OCI-LY1 (cell line): ENCODE results near the gene TTC4.

ENCODE experiments used
- H2AFZ ChIP-seq: fragments of 200-600 bp; sonication (generic), shearing (Covaris generic); 2 replicates; pipeline ENCODE4 v1.6.0; 2014; ENCODE audit warnings: antibody characterized with exemption, mild to moderate bottlenecking, low read length
- H3F3A ChIP-seq: fragments of 200-600 bp; sonication (generic), shearing (Covaris generic); 2 replicates; pipeline ENCODE4 v1.6.0; 2014; ENCODE audit warnings: mild to moderate bottlenecking, antibody characterized with exemption, low read length, moderate library complexity; ENCODE audit not compliant: insufficient read depth
- H3K27ac ChIP-seq: fragments of 200-600 bp; sonication (generic); 2 replicates; pipeline ENCODE4 v1.5.1; 2014; ENCODE audit warnings: low read length, mixed run types, mild to moderate bottlenecking, low read depth; ENCODE audit not compliant: poor library complexity, severe bottlenecking
- H3K27me3 ChIP-seq: fragments of 200-600 bp; sonication (generic); 2 replicates; pipeline ENCODE4 v1.6.0; 2014; ENCODE audit warnings: antibody characterized with exemption, mild to moderate bottlenecking, low read length, moderate library complexity; ENCODE audit not compliant: insufficient read depth
- H3K36me3 ChIP-seq: fragments of 200-600 bp; sonication (generic); 2 replicates; pipeline ENCODE4 v1.6.1; 2014; ENCODE audit warnings: mild to moderate bottlenecking, antibody characterized with exemption, low read length, moderate library complexity, mixed read lengths; ENCODE audit not compliant: insufficient read depth
- H3K4me1 ChIP-seq: fragments of 200-600 bp; sonication (generic); 2 replicates; pipeline ENCODE4 v1.5.1; 2014; ENCODE audit warnings: mild to moderate bottlenecking, low read length, moderate library complexity; ENCODE audit not compliant: insufficient read depth, severe bottlenecking
- H3K4me2 ChIP-seq: fragments of 200-600 bp; sonication (generic), shearing (Covaris generic); 2 replicates; pipeline ENCODE4 v1.6.1; 2014; ENCODE audit warnings: low read length
- H3K4me3 ChIP-seq: fragments of 200-600 bp; sonication (generic); 2 replicates; pipeline ENCODE4 v1.5.1; 2014; ENCODE audit warnings: low read length, low read depth, mild to moderate bottlenecking, mixed read lengths; ENCODE audit not compliant: poor library complexity, severe bottlenecking
- H3K79me2 ChIP-seq: fragments of 200-600 bp; shearing (Covaris generic); 2 replicates; pipeline ENCODE4 v1.6.1; 2016; ENCODE audit warnings: mixed run types, low read length, mixed read lengths; ENCODE audit not compliant: insufficient read depth
- H3K9ac ChIP-seq: fragments of 200-600 bp; sonication (generic), shearing (Covaris generic); 2 replicates; pipeline ENCODE4 v1.6.1; 2014; ENCODE audit warnings: mild to moderate bottlenecking, low read length, mixed read lengths
- H3K9me2 ChIP-seq: fragments of 200-600 bp; sonication (generic), shearing (Covaris generic); 2 replicates; pipeline ENCODE4 v1.6.1; 2014; ENCODE audit warnings: low read depth, mild to moderate bottlenecking, low read length, mixed read lengths
- H3K9me3 ChIP-seq: fragments of 200-600 bp; shearing (Covaris generic); 2 replicates; pipeline ENCODE4 v1.6.1; 2014; ENCODE audit warnings: low read length, mixed read lengths
- H4K20me1 ChIP-seq: fragments of 200-600 bp; sonication (generic), shearing (Covaris generic); 2 replicates; pipeline ENCODE4 v1.6.0; 2016; ENCODE audit warnings: mild to moderate bottlenecking, low read length; ENCODE audit not compliant: insufficient read depth
- EZH2 ChIP-seq: fragments of 200-600 bp; sonication (generic), shearing (Covaris generic); IDR thresholded peaks from 2 replicates; pipeline ENCODE4 v1.8.0; 2017; ENCODE audit warnings: borderline replicate concordance, mixed run types, mild to moderate bottlenecking, antibody characterized with exemption, low read length, moderate library complexity, mixed read lengths
- TF ChIP-seq, protein P1 (sequence below): fragments of 200-600 bp; sonication (generic), shearing (Covaris generic); IDR thresholded peaks from 2 replicates; pipeline ENCODE4 v1.5.1; 2017; ENCODE audit warnings: mild to moderate bottlenecking, antibody characterized with exemption, low read length, moderate library complexity, mixed read lengths

TTC4 gene

GRCh38 chr1:54751426-54751825 lies 35.8 kb downstream of the TTC4 start:
- Histone ChIP-seq H3K27ac (no peak overlapping the region), H3F3A (no peaks in the 10 kb centered on the region), H3K27me3 (no peaks in the 10 kb centered on the region), H2AFZ (no peak overlapping the region), H3K9ac (no peak overlapping the region), H4K20me1 (no peaks in the 10 kb centered on the region), H3K4me1 (no peaks in the 10 kb centered on the region), H3K9me3 (no peaks in the 10 kb centered on the region), H3K9me2 (no peaks in the 10 kb centered on the region), H3K4me2 (no peak overlapping the region), H3K36me3 (no peaks in the 10 kb centered on the region), H3K79me2 (no peaks in the 10 kb centered on the region), H3K4me3 (no peak overlapping the region)
- TF ChIP-seq, protein P1, sequence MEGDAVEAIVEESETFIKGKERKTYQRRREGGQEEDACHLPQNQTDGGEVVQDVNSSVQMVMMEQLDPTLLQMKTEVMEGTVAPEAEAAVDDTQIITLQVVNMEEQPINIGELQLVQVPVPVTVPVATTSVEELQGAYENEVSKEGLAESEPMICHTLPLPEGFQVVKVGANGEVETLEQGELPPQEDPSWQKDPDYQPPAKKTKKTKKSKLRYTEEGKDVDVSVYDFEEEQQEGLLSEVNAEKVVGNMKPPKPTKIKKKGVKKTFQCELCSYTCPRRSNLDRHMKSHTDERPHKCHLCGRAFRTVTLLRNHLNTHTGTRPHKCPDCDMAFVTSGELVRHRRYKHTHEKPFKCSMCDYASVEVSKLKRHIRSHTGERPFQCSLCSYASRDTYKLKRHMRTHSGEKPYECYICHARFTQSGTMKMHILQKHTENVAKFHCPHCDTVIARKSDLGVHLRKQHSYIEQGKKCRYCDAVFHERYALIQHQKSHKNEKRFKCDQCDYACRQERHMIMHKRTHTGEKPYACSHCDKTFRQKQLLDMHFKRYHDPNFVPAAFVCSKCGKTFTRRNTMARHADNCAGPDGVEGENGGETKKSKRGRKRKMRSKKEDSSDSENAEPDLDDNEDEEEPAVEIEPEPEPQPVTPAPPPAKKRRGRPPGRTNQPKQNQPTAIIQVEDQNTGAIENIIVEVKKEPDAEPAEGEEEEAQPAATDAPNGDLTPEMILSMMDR, result no peak
- TF ChIP-seq EZH2, result no peak

- H2AFZ ChIP-seq, result no peak overlapping the region
- TF ChIP-seq, protein P1, result no peak
- TF ChIP-seq EZH2, result no peak
- peaks cover 18% of the 10 kb centered on the region for H3K36me3 ChIP-seq
- H3K4me3 ChIP-seq, result no peak overlapping the region
- no peaks in the 10 kb centered on the region for H4K20me1 ChIP-seq
- H3K9ac ChIP-seq, result no peak overlapping the region
- H3K4me1 ChIP-seq, result no peaks in the 10 kb centered on the region
- no peak overlapping the region for H3K4me2 ChIP-seq
- no peaks in the 10 kb centered on the region for H3F3A ChIP-seq
- no peaks in the 10 kb centered on the region for H3K9me3 ChIP-seq
- no peaks in the 10 kb centered on the region for H3K9me2 ChIP-seq
- no peak overlapping the region for H3K27ac ChIP-seq
- H3K27me3 ChIP-seq, result no peaks in the 10 kb centered on the region
- H3K79me2 ChIP-seq, result no peaks in the 10 kb centered on the region
These were observed 38.4 kb downstream of the TTC4 start for GRCh38 chr1:54754045-54754444.

GRCh38 chr1:54754486-54755285 lies 39.0 kb downstream of the TTC4 start:
- Histone ChIP-seq H4K20me1 (no peaks in the 10 kb centered on the region), H3K36me3 (peaks cover 18% of the 10 kb centered on the region), H3K4me1 (no peaks in the 10 kb centered on the region), H3K27ac (no peak overlapping the region), H3K4me3 (no peak overlapping the region), H3K9me2 (no peaks in the 10 kb centered on the region), H3K9ac (no peak overlapping the region), H3F3A (no peaks in the 10 kb centered on the region), H3K27me3 (no peaks in the 10 kb centered on the region), H3K9me3 (no peaks in the 10 kb centered on the region), H3K4me2 (no peak overlapping the region), H3K79me2 (no peaks in the 10 kb centered on the region), H2AFZ (no peak overlapping the region)
- TF ChIP-seq EZH2, result no peak
- TF ChIP-seq, protein P1, result no peak
